Liver (tissue), 3 donors: ENCODE results near the gene FMO2.

Experiments
- CTCF ChIP-seq: fragments of 150-350 bp; IDR thresholded peaks from 2 replicates; pipeline ENCODE4 v1.5.1; 2017; ENCODE audit warnings: improper control_type of control experiment, low read depth, low read length; ENCODE audit not compliant: missing input control
- RAD21 ChIP-seq, 2 donors: IDR thresholded peaks; 2 replicates each; pipeline ENCODE4 v1.6.1; 2016; ENCODE audit warnings: antibody characterized with exemption in 2 of 2, mild to moderate bottlenecking in 2 of 2
- YY1 ChIP-seq: IDR thresholded peaks from 2 replicates; pipeline ENCODE4 v1.6.1; 2016; ENCODE audit warnings: antibody characterized with exemption, mild to moderate bottlenecking
- TF ChIP-seq, protein P1 (sequence below): IDR thresholded peaks from 2 replicates; pipeline ENCODE4 v1.6.1; 2016; ENCODE audit warnings: antibody characterized with exemption, mild to moderate bottlenecking
- TF ChIP-seq, protein P2 (sequence below): IDR thresholded peaks from 2 replicates; pipeline ENCODE4 v1.6.1; 2016; ENCODE audit warnings: antibody characterized with exemption
- TF ChIP-seq, protein P3 (sequence below): IDR thresholded peaks from 2 replicates; pipeline ENCODE4 v1.6.1; 2016; ENCODE audit warnings: antibody characterized with exemption
- donor health status: healthy.
- donor health status: healthy.

GRCh38 chr1:171179318-171180227, 5.5 kb upstream of the FMO2 start:
- TF ChIP-seq CTCF (no peak), YY1 (no peak), RAD21 (IDR thresholded peaks at IDR 0.05) (no peak)
- TF ChIP-seq, protein P1, sequence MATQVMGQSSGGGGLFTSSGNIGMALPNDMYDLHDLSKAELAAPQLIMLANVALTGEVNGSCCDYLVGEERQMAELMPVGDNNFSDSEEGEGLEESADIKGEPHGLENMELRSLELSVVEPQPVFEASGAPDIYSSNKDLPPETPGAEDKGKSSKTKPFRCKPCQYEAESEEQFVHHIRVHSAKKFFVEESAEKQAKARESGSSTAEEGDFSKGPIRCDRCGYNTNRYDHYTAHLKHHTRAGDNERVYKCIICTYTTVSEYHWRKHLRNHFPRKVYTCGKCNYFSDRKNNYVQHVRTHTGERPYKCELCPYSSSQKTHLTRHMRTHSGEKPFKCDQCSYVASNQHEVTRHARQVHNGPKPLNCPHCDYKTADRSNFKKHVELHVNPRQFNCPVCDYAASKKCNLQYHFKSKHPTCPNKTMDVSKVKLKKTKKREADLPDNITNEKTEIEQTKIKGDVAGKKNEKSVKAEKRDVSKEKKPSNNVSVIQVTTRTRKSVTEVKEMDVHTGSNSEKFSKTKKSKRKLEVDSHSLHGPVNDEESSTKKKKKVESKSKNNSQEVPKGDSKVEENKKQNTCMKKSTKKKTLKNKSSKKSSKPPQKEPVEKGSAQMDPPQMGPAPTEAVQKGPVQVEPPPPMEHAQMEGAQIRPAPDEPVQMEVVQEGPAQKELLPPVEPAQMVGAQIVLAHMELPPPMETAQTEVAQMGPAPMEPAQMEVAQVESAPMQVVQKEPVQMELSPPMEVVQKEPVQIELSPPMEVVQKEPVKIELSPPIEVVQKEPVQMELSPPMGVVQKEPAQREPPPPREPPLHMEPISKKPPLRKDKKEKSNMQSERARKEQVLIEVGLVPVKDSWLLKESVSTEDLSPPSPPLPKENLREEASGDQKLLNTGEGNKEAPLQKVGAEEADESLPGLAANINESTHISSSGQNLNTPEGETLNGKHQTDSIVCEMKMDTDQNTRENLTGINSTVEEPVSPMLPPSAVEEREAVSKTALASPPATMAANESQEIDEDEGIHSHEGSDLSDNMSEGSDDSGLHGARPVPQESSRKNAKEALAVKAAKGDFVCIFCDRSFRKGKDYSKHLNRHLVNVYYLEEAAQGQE = no peak
- TF ChIP-seq, protein P2, sequence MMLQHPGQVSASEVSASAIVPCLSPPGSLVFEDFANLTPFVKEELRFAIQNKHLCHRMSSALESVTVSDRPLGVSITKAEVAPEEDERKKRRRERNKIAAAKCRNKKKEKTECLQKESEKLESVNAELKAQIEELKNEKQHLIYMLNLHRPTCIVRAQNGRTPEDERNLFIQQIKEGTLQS = no peak
- TF ChIP-seq, protein P3, sequence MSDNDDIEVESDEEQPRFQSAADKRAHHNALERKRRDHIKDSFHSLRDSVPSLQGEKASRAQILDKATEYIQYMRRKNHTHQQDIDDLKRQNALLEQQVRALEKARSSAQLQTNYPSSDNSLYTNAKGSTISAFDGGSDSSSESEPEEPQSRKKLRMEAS = no peak
